ENCODE results near the gene SDK1.

Gene SDK1

DNA sequence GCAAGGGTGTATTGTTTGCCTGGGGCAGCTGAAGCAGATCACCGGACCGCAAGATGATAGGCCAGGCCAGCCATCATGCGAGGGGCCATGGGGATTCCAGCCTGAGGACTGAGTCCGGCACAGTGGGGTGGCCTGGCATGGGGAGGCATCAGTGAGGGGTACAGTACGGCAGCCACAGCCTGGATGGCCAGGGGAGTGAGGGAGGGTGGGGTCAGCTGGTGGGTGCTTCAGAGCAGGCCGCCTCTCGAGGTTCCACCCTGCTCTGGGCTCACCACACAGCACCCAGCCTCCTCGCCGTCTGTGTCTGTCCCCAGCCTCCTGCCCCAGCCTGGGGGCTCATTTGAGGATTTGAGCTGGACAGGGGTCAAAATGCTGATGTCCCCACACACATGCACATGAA, 872.6 kb downstream of the SDK1 start:
- Histone ChIP-seq H3K4me2 (ENCODE audit: low read length) (no peak overlapping the region), H3K27me3 (ENCODE audit: control insufficient read depth, low read length) (no peaks in the 10 kb centered on the region), H3K36me3 (ENCODE audit: control insufficient read depth, low read length) (no peaks in the 10 kb centered on the region), H3K9me2 (replicated peaks; ENCODE audit: control insufficient read depth, low read length) (no peaks in the 10 kb centered on the region), H3K79me2 (ENCODE audit: control insufficient read depth, low read length) (no peaks in the 10 kb centered on the region), H3K27ac (ENCODE audit: low read depth, low read length) (no peak overlapping the region), H4K20me1 (ENCODE audit: control insufficient read depth, insufficient read depth, low read depth, low read length) (no peaks in the 10 kb centered on the region), H3K9me3 (ENCODE audit: control insufficient read depth, insufficient read depth, low read length) (peaks cover 64% of the 10 kb centered on the region), H3F3A (ENCODE audit: control insufficient read depth, insufficient read depth) (no peaks in the 10 kb centered on the region), H3K4me1 (ENCODE audit: control insufficient read depth, low read length) (no peaks in the 10 kb centered on the region), H3K4me3 (ENCODE audit: low read length) (no peak overlapping the region)
- TF ChIP-seq EZH2phosphoT487 (IDR thresholded peaks at IDR 0.05; ENCODE audit: borderline replicate concordance, low read length) (no peak), CTCF (IDR thresholded peaks at IDR 0.05; ENCODE audit: low read depth, low read length, poor library complexity, severe bottlenecking) (no peak)

DNA sequence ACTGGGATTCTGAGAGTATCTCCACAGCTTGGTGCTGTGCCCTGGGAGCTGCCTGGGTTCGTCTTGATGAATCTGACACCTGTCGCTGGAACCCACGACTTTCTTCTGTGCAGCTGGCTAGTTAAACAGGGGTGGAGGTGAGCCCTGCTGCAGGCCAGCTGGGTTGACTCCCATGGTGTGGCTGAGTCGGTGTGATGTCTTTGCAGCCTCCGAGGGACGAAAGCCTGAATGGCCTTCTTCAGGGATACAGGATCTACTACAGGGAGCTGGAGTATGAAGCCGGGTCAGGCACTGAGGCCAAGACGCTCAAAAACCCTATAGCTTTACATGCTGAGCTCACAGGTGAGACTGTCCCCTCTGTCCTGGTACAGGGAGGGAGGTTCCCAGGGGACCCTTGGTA, 873.0 kb downstream of the SDK1 start:
- Histone ChIP-seq H3K27me3 (ENCODE audit: control insufficient read depth, low read length) (no peaks in the 10 kb centered on the region), H3K36me3 (ENCODE audit: control insufficient read depth, low read length) (no peaks in the 10 kb centered on the region)

GRCh38 chr7:4174451-4174850, 873.4 kb downstream of the SDK1 start:
- Histone ChIP-seq H3K9me2 (replicated peaks; ENCODE audit: control insufficient read depth, low read length) (no peaks in the 10 kb centered on the region), H3K27me3 (ENCODE audit: control insufficient read depth, low read length) (no peaks in the 10 kb centered on the region), H3K27ac (ENCODE audit: low read depth, low read length) (no peak overlapping the region), H4K20me1 (ENCODE audit: control insufficient read depth, insufficient read depth, low read depth, low read length) (no peaks in the 10 kb centered on the region), H3K4me1 (ENCODE audit: control insufficient read depth, low read length) (no peaks in the 10 kb centered on the region), H3F3A (ENCODE audit: control insufficient read depth, insufficient read depth) (no peaks in the 10 kb centered on the region), H3K4me3 (ENCODE audit: low read length) (no peak overlapping the region), H3K9me3 (ENCODE audit: control insufficient read depth, insufficient read depth, low read length) (peaks cover 67% of the 10 kb centered on the region), H3K79me2 (ENCODE audit: control insufficient read depth, low read length) (no peaks in the 10 kb centered on the region), H3K4me2 (ENCODE audit: low read length) (no peak overlapping the region), H3K36me3 (ENCODE audit: control insufficient read depth, low read length) (no peaks in the 10 kb centered on the region)
- TF ChIP-seq EZH2phosphoT487 (IDR thresholded peaks at IDR 0.05; ENCODE audit: borderline replicate concordance, low read length) (no peak), CTCF (IDR thresholded peaks at IDR 0.05; ENCODE audit: low read depth, low read length, poor library complexity, severe bottlenecking) (no peak)

More for the DNA sequence above, 873.0 kb downstream of the SDK1 start:
- no peak overlapping the region for H3K4me3 ChIP-seq (ENCODE audit: low read length)
- no peaks in the 10 kb centered on the region for H3F3A ChIP-seq (ENCODE audit: control insufficient read depth, insufficient read depth)
- TF ChIP-seq CTCF (IDR thresholded peaks at IDR 0.05; ENCODE audit: low read depth, low read length, poor library complexity, severe bottlenecking) (no peak), EZH2phosphoT487 (IDR thresholded peaks at IDR 0.05; ENCODE audit: borderline replicate concordance, low read length) (no peak)
- peaks cover 64% of the 10 kb centered on the region for H3K9me3 ChIP-seq (ENCODE audit: control insufficient read depth, insufficient read depth, low read length)
- H4K20me1 ChIP-seq (ENCODE audit: control insufficient read depth, insufficient read depth, low read depth, low read length), result no peaks in the 10 kb centered on the region
- H3K27ac ChIP-seq (ENCODE audit: low read depth, low read length), result no peak overlapping the region
- H3K4me1 ChIP-seq (ENCODE audit: control insufficient read depth, low read length), result no peaks in the 10 kb centered on the region
- no peaks in the 10 kb centered on the region for H3K9me2 ChIP-seq (replicated peaks; ENCODE audit: control insufficient read depth, low read length)
- no peak overlapping the region for H3K4me2 ChIP-seq (ENCODE audit: low read length)
- no peaks in the 10 kb centered on the region for H3K79me2 ChIP-seq (ENCODE audit: control insufficient read depth, low read length)

DNA sequence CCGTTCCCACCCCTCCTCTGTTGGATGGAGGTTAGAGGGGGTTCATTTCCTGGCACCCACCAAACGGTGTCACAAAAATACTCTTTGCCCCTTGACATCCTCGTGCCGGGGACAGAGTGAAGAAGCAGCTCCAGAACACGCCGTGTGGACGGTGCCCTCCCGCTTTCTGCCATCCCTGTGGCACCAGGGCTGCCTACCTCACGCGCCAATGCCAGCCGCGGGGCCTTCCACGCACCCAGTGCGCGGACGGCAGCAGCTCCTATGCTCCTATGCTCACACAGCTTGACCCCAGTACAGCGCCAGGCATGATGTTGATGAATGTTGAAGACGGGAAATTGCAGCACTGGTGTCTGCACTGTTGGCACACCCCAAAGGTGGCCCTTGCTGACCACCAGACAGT, 873.8 kb downstream of the SDK1 start:
- H3K4me3 ChIP-seq (ENCODE audit: low read length), result no peak overlapping the region
- H3K4me1 ChIP-seq (ENCODE audit: control insufficient read depth, low read length), result no peaks in the 10 kb centered on the region
- no peak overlapping the region for H3K27ac ChIP-seq (ENCODE audit: low read depth, low read length)
- H3K36me3 ChIP-seq (ENCODE audit: control insufficient read depth, low read length), result no peaks in the 10 kb centered on the region
- peaks cover 68% of the 10 kb centered on the region for H3K9me3 ChIP-seq (ENCODE audit: control insufficient read depth, insufficient read depth, low read length)
- no peaks in the 10 kb centered on the region for H4K20me1 ChIP-seq (ENCODE audit: control insufficient read depth, insufficient read depth, low read depth, low read length)
- no peaks in the 10 kb centered on the region for H3F3A ChIP-seq (ENCODE audit: control insufficient read depth, insufficient read depth)
- H3K79me2 ChIP-seq (ENCODE audit: control insufficient read depth, low read length), result no peaks in the 10 kb centered on the region
- no peak overlapping the region for H3K4me2 ChIP-seq (ENCODE audit: low read length)
- H3K27me3 ChIP-seq (ENCODE audit: control insufficient read depth, low read length), result no peaks in the 10 kb centered on the region
- TF ChIP-seq CTCF (IDR thresholded peaks at IDR 0.05; ENCODE audit: low read depth, low read length, poor library complexity, severe bottlenecking) (no peak), EZH2phosphoT487 (IDR thresholded peaks at IDR 0.05; ENCODE audit: borderline replicate concordance, low read length) (no peak)
- no peaks in the 10 kb centered on the region for H3K9me2 ChIP-seq (replicated peaks; ENCODE audit: control insufficient read depth, low read length)

All from DOHH2 (cell line).